Stimulated activated CD4-positive, alpha-beta T cell treated with anti-CD3 and anti-CD28 coated beads, Interleukin-4, amount 100 ng/mL, for 24 hours (primary cell): ENCODE measurements around the gene PTK7.
"Not testable (repeated sequence)": the region's sequence is repeated elsewhere in the genome, so short reads cannot be mapped to it uniquely, and the experiment has no call there.

Experiments
- DNase-seq: peaks from one replicate; pipeline ENCODE4 v3.0.0-alpha.2; 2020

PTK7 gene

GRCh38 chr6:43075670-43076463 lies at the start of gene PTK7:
Gene PTK7 (plus strand): TSS chr6:43076314. CDS start chr6:43076489, 175 bp downstream.
- no peak for DNase-seq

- DNase-seq = no peak
These were observed 49.7 kb upstream of the PTK7 start for GRCh38 chr6:43026365-43026764.

- no peak for DNase-seq
These were observed 47.0 kb upstream of the PTK7 start for GRCh38 chr6:43029120-43029519.

GRCh38 chr6:43032326-43032725 lies 43.8 kb upstream of the PTK7 start:
- no peak for DNase-seq

- no peak for DNase-seq
These were observed 42.5 kb upstream of the PTK7 start for GRCh38 chr6:43033496-43034189.

- DNase-seq = no peak
These were observed 42.0 kb upstream of the PTK7 start for GRCh38 chr6:43034190-43034525.

GRCh38 chr6:43035495-43036194 lies 40.5 kb upstream of the PTK7 start:
- DNase-seq = no peak

GRCh38 chr6:43036712-43037111 lies 39.4 kb upstream of the PTK7 start:
- DNase-seq = no peak

GRCh38 chr6:43037197-43037596 lies 38.9 kb upstream of the PTK7 start:
- DNase-seq = no peak

GRCh38 chr6:43037706-43038105 lies 38.4 kb upstream of the PTK7 start:
- no peak for DNase-seq

- DNase-seq = no peak
These were observed 37.4 kb upstream of the PTK7 start for GRCh38 chr6:43038727-43039126.

GRCh38 chr6:43040542-43041257 lies 35.4 kb upstream of the PTK7 start:
- no peak for DNase-seq

- DNase-seq = not testable (repeated sequence)
These were observed 34.6 kb upstream of the PTK7 start for GRCh38 chr6:43041475-43041874.

GRCh38 chr6:43043310-43043709 lies 32.8 kb upstream of the PTK7 start:
- DNase-seq = no peak

GRCh38 chr6:43045371-43045930 lies 30.7 kb upstream of the PTK7 start:
- DNase-seq = no peak

GRCh38 chr6:43047998-43048397 lies 28.1 kb upstream of the PTK7 start:
- DNase-seq = no peak

- DNase-seq = no peak
These were observed 25.1 kb upstream of the PTK7 start for GRCh38 chr6:43050981-43051380.

- no peak for DNase-seq
These were observed 23.8 kb upstream of the PTK7 start for GRCh38 chr6:43052225-43052841.

GRCh38 chr6:43052842-43053544 lies 23.1 kb upstream of the PTK7 start:
- peak; percentile 23 for DNase-seq

GRCh38 chr6:43053545-43054205 lies 22.4 kb upstream of the PTK7 start, which contains the start of gene CUL7:
Gene CUL7 (minus strand): TSS chr6:43053851. CDS start chr6:43052788, 1,063 bp downstream.
- peak; percentile 93 for DNase-seq
